H9 (cell line): ENCODE results near the gene EPHB2. TPM values are rescaled to one million over a fixed set of nuclear protein-coding genes. Genes with fewer than 3 reads are reported as not detected.

Experiments
- DNase-seq: peaks from one replicate; pipeline ENCODE4 v3.0.0-alpha.2; 2017
- H2AFZ ChIP-seq: one replicate; pipeline ENCODE4 v1.6.1; 2013; ENCODE audit warnings: mild to moderate bottlenecking, low read length, control low read depth, moderate library complexity
- H2AK5ac ChIP-seq: 2 replicates; pipeline ENCODE4 v1.6.1; 2013; ENCODE audit warnings: low read length, control low read depth, mixed read lengths; ENCODE audit not compliant: insufficient read length
- H2BK120ac ChIP-seq: one replicate; pipeline ENCODE4 v1.6.1; 2013; ENCODE audit warnings: low read depth, mild to moderate bottlenecking, low read length, control low read depth, inconsistent platforms; ENCODE audit not compliant: poor library complexity, severe bottlenecking
- H2BK12ac ChIP-seq: 2 replicates; pipeline ENCODE4 v1.6.1; 2013; ENCODE audit warnings: low read length, control low read depth, mixed read lengths, low read depth; ENCODE audit not compliant: insufficient read length
- H2BK15ac ChIP-seq: 2 replicates; pipeline ENCODE4 v1.6.1; 2013; ENCODE audit warnings: low read depth, low read length, control low read depth
- H2BK20ac ChIP-seq: one replicate; pipeline ENCODE4 v1.6.1; 2013; ENCODE audit warnings: low read depth, mild to moderate bottlenecking, low read length, control low read depth, inconsistent platforms; ENCODE audit not compliant: poor library complexity, severe bottlenecking
- H2BK5ac ChIP-seq: 2 replicates; pipeline ENCODE4 v1.6.1; 2013; ENCODE audit warnings: low read length, control low read depth, mixed read lengths; ENCODE audit not compliant: insufficient read length
- H3K14ac ChIP-seq: 2 replicates; pipeline ENCODE4 v1.6.1; 2013; ENCODE audit warnings: low read length, control low read depth; ENCODE audit not compliant: insufficient read depth
- H3K18ac ChIP-seq: 2 replicates; pipeline ENCODE4 v1.6.1; 2013; ENCODE audit warnings: low read depth, mild to moderate bottlenecking, mixed read lengths, low read length, control low read depth; ENCODE audit not compliant: insufficient read length
- H3K23ac ChIP-seq: 2 replicates; pipeline ENCODE4 v1.6.1; 2013; ENCODE audit warnings: low read length, control low read depth, mixed read lengths, low read depth; ENCODE audit not compliant: insufficient read length
- H3K23me2 ChIP-seq: 2 replicates; pipeline ENCODE4 v1.6.1; 2013; ENCODE audit warnings: low read depth, mild to moderate bottlenecking, mixed read lengths, low read length, control low read depth; ENCODE audit not compliant: insufficient read length, poor library complexity, severe bottlenecking
- H3K27ac ChIP-seq: 2 replicates; pipeline ENCODE4 v1.5.1; 2013; ENCODE audit warnings: low read length, control low read depth, mixed read lengths, low read depth; ENCODE audit not compliant: insufficient read length
- H3K27me3 ChIP-seq: 2 replicates; pipeline ENCODE4 v1.6.1; 2013; ENCODE audit warnings: low read length, control low read depth, inconsistent platforms; ENCODE audit not compliant: insufficient read depth
- H3K4ac ChIP-seq: 2 replicates; pipeline ENCODE4 v1.6.1; 2013; ENCODE audit warnings: low read depth, mild to moderate bottlenecking, control low read depth, inconsistent platforms, low read length, moderate library complexity
- H3K4me1 ChIP-seq: 2 replicates; pipeline ENCODE4 v1.6.1; 2013; ENCODE audit warnings: low read length, control low read depth, inconsistent platforms; ENCODE audit not compliant: insufficient read depth
- H3K4me2 ChIP-seq: 2 replicates; pipeline ENCODE4 v1.6.1; 2013; ENCODE audit warnings: low read length, control low read depth, mixed read lengths; ENCODE audit not compliant: insufficient read length, insufficient read depth
- H3K56ac ChIP-seq: 2 replicates; pipeline ENCODE4 v1.6.1; 2013; ENCODE audit warnings: low read depth, mild to moderate bottlenecking, mixed read lengths, low read length, control low read depth; ENCODE audit not compliant: insufficient read length
- H3K79me1 ChIP-seq: 2 replicates; pipeline ENCODE4 v1.6.1; 2013; ENCODE audit warnings: low read depth, mild to moderate bottlenecking, moderate library complexity, low read length, control low read depth, inconsistent platforms; ENCODE audit not compliant: insufficient read depth, poor library complexity, severe bottlenecking
- H3K79me2 ChIP-seq: 2 replicates; pipeline ENCODE4 v1.6.1; 2013; ENCODE audit warnings: low read length, control low read depth, inconsistent platforms; ENCODE audit not compliant: insufficient read depth
- H3K9ac ChIP-seq: 2 replicates; pipeline ENCODE4 v1.6.1; 2013; ENCODE audit warnings: low read length, control low read depth, mixed read lengths; ENCODE audit not compliant: insufficient read length; ENCODE audit errors: extremely low read depth
- H3K9me3 ChIP-seq: one replicate; pipeline ENCODE4 v1.6.1; 2013; ENCODE audit warnings: low read depth, low read length, inconsistent platforms; ENCODE audit not compliant: control insufficient read depth
- H3T11ph ChIP-seq: one replicate; pipeline ENCODE4 v1.6.1; 2013; ENCODE audit warnings: mild to moderate bottlenecking, low read length, control low read depth, inconsistent platforms
- H4K20me1 ChIP-seq: one replicate; pipeline ENCODE4 v1.6.1; 2013; ENCODE audit not compliant: control insufficient read depth, insufficient read length, insufficient read depth
- H4K5ac ChIP-seq: 2 replicates; pipeline ENCODE4 v1.6.1; 2013; ENCODE audit warnings: low read depth, mild to moderate bottlenecking, mixed read lengths, low read length, control low read depth; ENCODE audit not compliant: insufficient read length
- H4K8ac ChIP-seq: replicated peaks from 2 replicates; pipeline ENCODE4 v1.6.1; 2013; ENCODE audit warnings: low read length, control low read depth, mixed read lengths, low read depth; ENCODE audit not compliant: insufficient read length
- H4K91ac ChIP-seq: 2 replicates; pipeline ENCODE4 v1.6.1; 2013; ENCODE audit warnings: low read depth, mild to moderate bottlenecking, moderate library complexity, mixed read lengths, low read length, control low read depth; ENCODE audit not compliant: insufficient read length
- H3K27ac Mint-ChIP-seq, 3 experiments: 2 replicates in 2 of 3; 3 replicates in 1 of 3; pipeline ENCODE4 v1.8.0; 2020 to 2021; ENCODE audit warnings: mixed read lengths in 3 of 3, mild to moderate bottlenecking in 1 of 3, moderate library complexity in 1 of 3
- H3K27me3 Mint-ChIP-seq: 2 replicates; pipeline ENCODE4 v1.8.0; 2021; ENCODE audit warnings: low read depth, mild to moderate bottlenecking, moderate library complexity, mixed read lengths
- H3K36me3 Mint-ChIP-seq, 3 experiments: 2 replicates in 2 of 3; 3 replicates in 1 of 3; pipeline ENCODE4 v1.8.0; 2020 to 2021; ENCODE audit warnings: low read depth in 3 of 3, mixed read lengths in 3 of 3; ENCODE audit not compliant: insufficient read depth in 1 of 3
- H3K4me1 Mint-ChIP-seq, 2 experiments: 2 replicates each; pipeline ENCODE4 v1.8.0; 2020; ENCODE audit warnings: mixed read lengths in 2 of 2
- H3K4me3 Mint-ChIP-seq, 2 experiments: 2 replicates in 1 of 2; 3 replicates in 1 of 2; pipeline ENCODE4 v1.8.0; 2020 to 2021; ENCODE audit warnings: mild to moderate bottlenecking in 2 of 2, mixed read lengths in 2 of 2, moderate library complexity in 1 of 2
- H3K9me3 Mint-ChIP-seq, 2 experiments: 2 replicates in 1 of 2; 3 replicates in 1 of 2; pipeline ENCODE4 v1.8.0; 2020; ENCODE audit warnings: mild to moderate bottlenecking in 2 of 2, mixed read lengths in 2 of 2, moderate library complexity in 1 of 2
- CTCF ChIP-seq: fragments of 200-600 bp; sonication (generic); conservative IDR thresholded peaks from 3 replicates; pipeline ENCODE4 v1.8.0; 2021; ENCODE audit warnings: antibody characterized with exemption, mild to moderate bottlenecking
- WGBS: extraction: QIAGEN DNeasy Blood & Tissue Kit; methylation state at CpG from one replicate; pipeline ENCODE4 v1.1.7; 2013; ENCODE audit warnings: missing lambda C conversion rate, low lambda C conversion rate, mixed read lengths; ENCODE audit not compliant: insufficient read length; ENCODE audit errors: extremely low coverage; 5-methylcytosine and 5-hydroxymethylcytosine counted together
- total RNA-seq: library from RNA; stranded (reverse); gene quantifications from 2 replicates; pipeline ENCODE4 v1.2.1, GENCODE V29; 2021

The EPHB2 gene
- total RNA-seq, 1 experiment from 2014 or later: 9.5 TPM

GRCh38 chr1:22821027-22821426 lies 110.4 kb downstream of the EPHB2 start:
- Mint-ChIP-seq H3K9me3 (no peaks in the 10 kb centered on the region), H3K27me3 (no peaks in the 10 kb centered on the region; the same call in 1 of the 2 replicates), H3K4me3 (no peak overlapping the region), H3K4me1 (peaks cover 19 to 31% of the 10 kb centered on the region in 2 experiments), H3K36me3 (no peaks in the 10 kb centered on the region), H3K27ac (no peak overlapping the region)
- Histone ChIP-seq H3K4me2 (no peak overlapping the region), H3T11ph (no peak overlapping the region), H3K23ac (no peak overlapping the region), H4K8ac (no peak overlapping the region), H2BK5ac (no peak overlapping the region), H3K23me2 (no peaks in the 10 kb centered on the region), H3K27ac (no peak overlapping the region), H3K79me2 (no peaks in the 10 kb centered on the region), H3K14ac (no peak overlapping the region), H2AFZ (no peak overlapping the region), H3K56ac (no peak overlapping the region), H4K20me1 (no peaks in the 10 kb centered on the region), H2AK5ac (no peak overlapping the region), H3K4me1 (no peaks in the 10 kb centered on the region), H3K27me3 (no peaks in the 10 kb centered on the region), H3K9ac (no peak overlapping the region), H3K9me3 (no peaks in the 10 kb centered on the region), H3K18ac (no peak overlapping the region), H2BK120ac (no peak overlapping the region), H2BK15ac (no peak overlapping the region), H4K91ac (no peak overlapping the region), H2BK12ac (no peak overlapping the region), H2BK20ac (no peak overlapping the region), H4K5ac (no peak overlapping the region), H3K79me1 (no peaks in the 10 kb centered on the region), H3K4ac (no peak overlapping the region)
- DNase-seq: no peak
- WGBS: no CpG with 5 or more reads among the region's 5 CpGs
- TF ChIP-seq CTCF: no peak
